Loucy (cell line): Measurements from ENCODE around the gene REXO5.

Experiments used
- CTCF ChIP-seq: fragments of 200-600 bp; sonication (generic); conservative IDR thresholded peaks from 2 replicates; pipeline ENCODE4 v1.5.1; 2014; ENCODE audit warnings: mild to moderate bottlenecking, antibody characterized with exemption, low read length
- EZH2phosphoT487 ChIP-seq: fragments of 200-600 bp; IDR thresholded peaks from 2 replicates; pipeline ENCODE4 v1.6.1; 2018; ENCODE audit warnings: antibody characterized with exemption, mild to moderate bottlenecking, moderate library complexity, borderline replicate concordance

- TF ChIP-seq CTCF (no peak), EZH2phosphoT487 (no peak)
Observed at GRCh38 chr16:20773679-20774078, 32.6 kb upstream of the REXO5 start.
